Measurements from ENCODE around the gene RNF144B. TPM values are rescaled to one million over a fixed set of nuclear protein-coding genes. Genes with fewer than 3 reads are reported as not detected.

RNF144B gene
- total and polyA plus RNA-seq, 2 experiments from 2014 or later, result 4.2 to 9.0 TPM

DNA sequence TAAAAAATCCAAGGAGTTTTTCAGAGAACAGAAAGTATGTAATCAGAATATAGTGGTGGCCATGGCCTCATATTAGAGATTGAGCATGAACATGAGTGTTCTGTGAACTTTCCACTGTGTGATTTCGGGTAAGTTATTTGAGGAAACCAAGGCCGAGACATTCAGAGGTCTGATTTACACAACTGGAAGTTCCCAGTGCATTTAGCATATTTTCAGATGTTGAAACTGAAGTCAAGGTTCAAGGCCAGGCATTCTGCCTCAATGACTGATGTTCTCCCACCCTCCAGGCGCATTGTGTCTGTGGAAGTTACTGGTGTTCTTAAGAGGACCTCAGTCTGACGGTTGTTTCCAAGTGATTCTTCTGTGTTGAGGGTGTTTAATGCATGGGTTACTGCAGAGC lies 26.2 kb downstream of the RNF144B start:
- H3K9me3 Mint-ChIP-seq, result no peaks in the 10 kb centered on the region; the same call in 2 of the 3 replicates
- H3K27me3 Mint-ChIP-seq (ENCODE audit: insufficient read depth, low read depth, poor library complexity), result no peaks in the 10 kb centered on the region
- H3K4me3 Mint-ChIP-seq, result no peak overlapping the region
- 0 out of 3 replicates have a peak, but pooled peaks cover 3% of the 10 kb centered on the region for H3K4me1 Mint-ChIP-seq
- no peak for ATAC-seq
- H3K79me2 ChIP-seq (replicated peaks; ENCODE audit: insufficient read depth), result 0 out of 2 replicates have a peak, but pooled peaks cover 3% of the 10 kb centered on the region
- no peak overlapping the region for H3K27ac Mint-ChIP-seq
- no peaks in the 10 kb centered on the region for H4K20me1 ChIP-seq (replicated peaks; ENCODE audit: insufficient read depth)
- H3K27ac ChIP-seq (ENCODE audit: low read depth), result no peak overlapping the region
- H3K36me3 Mint-ChIP-seq (ENCODE audit: low read depth), result no peaks in the 10 kb centered on the region
- H2AFZ ChIP-seq, result no peak overlapping the region
- H3K9me2 ChIP-seq (ENCODE audit: insufficient read depth), result 0 out of 2 replicates have a peak, but pooled peaks cover 4% of the 10 kb centered on the region
- no peak overlapping the region for H3K4me2 ChIP-seq
- TF ChIP-seq POLR2AphosphoS5 (IDR thresholded peaks at IDR 0.05; ENCODE audit: low read depth) (no peak), ZNF114 (CRISPR knock-in tag; IDR thresholded peaks at IDR 0.05) (no peak), REST (IDR thresholded peaks at IDR 0.05; ENCODE audit: unreplicated experiment) (no peak), EZH2phosphoT487 (IDR thresholded peaks at IDR 0.05; ENCODE audit: unreplicated experiment) (no peak), ETS1 (IDR thresholded peaks at IDR 0.05) (no peak), ZNF331 (CRISPR knock-in tag; IDR thresholded peaks at IDR 0.05; ENCODE audit: low read depth) (no peak)
- H3K27me3 ChIP-seq (ENCODE audit: insufficient read depth), result no peaks in the 10 kb centered on the region
- no peaks in the 10 kb centered on the region for H3F3A ChIP-seq (replicated peaks; ENCODE audit: low read depth)
- H3K4me1 ChIP-seq (ENCODE audit: insufficient read depth), result no peaks in the 10 kb centered on the region; the same call in 1 of the 2 replicates
- H3K36me3 ChIP-seq (ENCODE audit: insufficient read depth), result no peaks in the 10 kb centered on the region
- no peak for DNase-seq (ENCODE audit: low spot score)
- H3K4me3 ChIP-seq, result no peak overlapping the region

GRCh38 chr6:18414116-18414515 lies 27.0 kb downstream of the RNF144B start:
- no peaks in the 10 kb centered on the region for H3K36me3 Mint-ChIP-seq (ENCODE audit: low read depth)
- no peaks in the 10 kb centered on the region for H3F3A ChIP-seq (replicated peaks; ENCODE audit: low read depth)
- no peak overlapping the region for H3K27ac ChIP-seq (ENCODE audit: low read depth)
- no peak overlapping the region for H2AFZ ChIP-seq
- H3K27ac Mint-ChIP-seq, result no peak overlapping the region
- H3K9me3 Mint-ChIP-seq, result no peaks in the 10 kb centered on the region; the same call in 2 of the 3 replicates
- H3K27me3 ChIP-seq (ENCODE audit: insufficient read depth), result no peaks in the 10 kb centered on the region
- 0 out of 2 replicates have a peak, but pooled peaks cover 3% of the 10 kb centered on the region for H3K79me2 ChIP-seq (replicated peaks; ENCODE audit: insufficient read depth)
- no peak overlapping the region for H3K4me3 Mint-ChIP-seq
- 0 out of 2 replicates have a peak, but pooled peaks cover 4% of the 10 kb centered on the region for H3K9me2 ChIP-seq (ENCODE audit: insufficient read depth)
- 0 out of 3 replicates have a peak, but pooled peaks cover 3% of the 10 kb centered on the region for H3K4me1 Mint-ChIP-seq
- no peaks in the 10 kb centered on the region; the same call in 1 of the 2 replicates for H3K4me1 ChIP-seq (ENCODE audit: insufficient read depth)
- no peaks in the 10 kb centered on the region for H3K36me3 ChIP-seq (ENCODE audit: insufficient read depth)
- H4K20me1 ChIP-seq (replicated peaks; ENCODE audit: insufficient read depth), result no peaks in the 10 kb centered on the region
- no peak for ATAC-seq
- H3K4me2 ChIP-seq, result no peak overlapping the region
- no peaks in the 10 kb centered on the region for H3K27me3 Mint-ChIP-seq (ENCODE audit: insufficient read depth, low read depth, poor library complexity)
- no peak overlapping the region for H3K4me3 ChIP-seq
- DNase-seq (ENCODE audit: low spot score), result no peak
- TF ChIP-seq POLR2AphosphoS5 (IDR thresholded peaks at IDR 0.05; ENCODE audit: low read depth), result no peak
- TF ChIP-seq ZNF331 (CRISPR knock-in tag; IDR thresholded peaks at IDR 0.05; ENCODE audit: low read depth), result no peak
- TF ChIP-seq JUNB (IDR thresholded peaks at IDR 0.05; ENCODE audit: unreplicated experiment), result no peak
- no peak for TF ChIP-seq EZH2phosphoT487 (IDR thresholded peaks at IDR 0.05; ENCODE audit: unreplicated experiment)
- no peak for TF ChIP-seq ZNF462 (CRISPR knock-in tag; IDR thresholded peaks at IDR 0.05)
- TF ChIP-seq CREB1 (CRISPR knock-in tag; IDR thresholded peaks at IDR 0.05; ENCODE audit: low read depth), result no peak
- no peak for TF ChIP-seq NANOG (IDR thresholded peaks at IDR 0.05; ENCODE audit: borderline replicate concordance)
